Right lobe of liver (tissue), 6 donors: ENCODE measurements around the gene TAMALIN. TPM values are rescaled to one million over a fixed set of nuclear protein-coding genes. Genes with fewer than 3 reads are reported as not detected.

Source experiments
- ATAC-seq, 4 donors: fragments of 200-7000 bp; cut with Tn5 transposase; one replicate each; pipeline ENCODE4 v1.9.1; 2020; ENCODE audit warnings: mild to moderate bottlenecking in 4 of 4, moderate library complexity in 4 of 4
- DNase-seq, 3 donors: peaks; one replicate each; pipeline ENCODE4 v3.0.0-alpha.2; 2020
- H3K27ac ChIP-seq, 3 donors: fragments of 200-600 bp; one replicate each; pipeline ENCODE4 v1.8.0; 2022
- H3K27me3 ChIP-seq, 2 donors: fragments of 200-600 bp; one replicate each; pipeline ENCODE4 v1.8.0; 2022
- H3K36me3 ChIP-seq, 4 donors: fragments of 200-600 bp; sonication (generic) in 1 of 4; one replicate each; pipeline versions ENCODE4 v1.5.1 to v1.8.0; 2017 to 2022; ENCODE audit warnings: control low read depth in 1 of 4
- H3K4me1 ChIP-seq, 4 donors: fragments of 200-600 bp; sonication (generic) in 1 of 4; one replicate each; pipeline versions ENCODE4 v1.5.1 to v1.8.0; 2017 to 2022; ENCODE audit warnings: control low read depth in 1 of 4
- H3K4me3 ChIP-seq, 3 donors: fragments of 200-600 bp; one replicate each; pipeline ENCODE4 v1.8.0; 2022
- H3K9me3 ChIP-seq, 4 donors: fragments of 200-600 bp; sonication (generic) in 1 of 4; one replicate each; pipeline versions ENCODE4 v1.5.1 to v1.8.0; 2017 to 2022; ENCODE audit warnings: control low read depth in 1 of 4
- POLR2A ChIP-seq: fragments of 450-650 bp; IDR thresholded peaks from one replicate; pipeline ENCODE4 v1.6.1; 2017; ENCODE audit warnings: antibody characterized with exemption, mild to moderate bottlenecking
- WGBS: methylation state at CpG from one replicate; pipeline ENCODE4 v1.1.6; 2018; ENCODE audit warnings: low coverage, low lambda C conversion rate; ENCODE audit not compliant: insufficient coverage; ENCODE audit errors: missing lambda C conversion rate; 5-methylcytosine and 5-hydroxymethylcytosine counted together
- intact Hi-C, 2 donors: fragments of 100-400 bp; cut with DNase I; formaldehyde crosslinking; loops; one replicate each; pipeline versions ENCODE4 v1.11.2 to v1.14.1; 2022
- total RNA-seq, 6 experiments: library from RNA; depleted of rRNA in 2 of 6; stranded (reverse); fragments of >200 nt in 2 of 6; fragmentation: NEBNext Ultra II Directional in 3 of 6; extraction: Animal tissue kit (Norgen Biotek cat#: 25700) in 3 of 6; gene quantifications; one replicate each; pipeline versions ENCODE4 v1.1.0 to v1.2.4, GENCODE V29; 2016 to 2023
- TF ChIP-seq, protein P1 (sequence below), 4 donors: fragments of 200-600 bp in 3 of 4; fragments of 450-650 bp in 1 of 4; IDR thresholded peaks; one replicate each; pipeline versions ENCODE4 v1.5.1 to v1.8.0; 2016 to 2022; ENCODE audit warnings: antibody characterized with exemption in 4 of 4, mild to moderate bottlenecking in 2 of 4
- donor health status: DM: no; HTN: yes; CAD: no.
- donor health status: DM: no; HTN: no; CAD: no.
- donor health status: DM: no; HTN: no; CAD: no.
- donor health status: DM: no; HTN: yes; CAD: no.
- donor health status: DM: no; HTN: yes; CAD: no.

The TAMALIN gene
- total RNA-seq, 6 experiments from 2014 or later, result 2.9 to 6.5 (median 3.9) TPM

DNA sequence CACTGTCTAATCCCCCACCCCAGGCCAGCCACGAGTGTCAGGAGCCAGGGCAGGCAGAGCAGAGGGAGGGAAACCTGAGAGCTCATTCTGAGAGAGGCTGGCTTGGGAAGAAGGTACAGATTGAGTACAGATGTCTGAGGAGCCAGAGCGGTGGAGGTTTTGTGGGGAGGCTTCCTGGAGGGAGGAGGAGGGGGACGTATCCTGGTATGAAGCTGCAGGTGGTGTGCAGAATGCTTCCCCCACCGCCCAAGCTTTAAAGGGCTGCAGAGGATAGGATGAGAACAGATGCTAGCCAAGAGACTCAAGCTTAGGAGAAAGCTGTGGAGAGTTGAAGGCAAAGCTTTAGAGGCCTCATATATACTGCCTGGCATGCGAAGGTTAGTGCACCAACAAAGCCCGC is 3.2 kb upstream of the TAMALIN start:
- H3K27me3 ChIP-seq, result no peaks in the 10 kb centered on the region
- H3K4me3 ChIP-seq, result no peak overlapping the region
- ATAC-seq (no peak), DNase-seq (no peak)
- H3K27ac ChIP-seq, result no peak overlapping the region
- peaks cover 0 to 9% (median 0%) of the 10 kb centered on the region in 4 donors for H3K4me1 ChIP-seq
- H3K36me3 ChIP-seq, result no peaks in the 10 kb centered on the region
- no peak for TF ChIP-seq POLR2A
- TF ChIP-seq, protein P1, sequence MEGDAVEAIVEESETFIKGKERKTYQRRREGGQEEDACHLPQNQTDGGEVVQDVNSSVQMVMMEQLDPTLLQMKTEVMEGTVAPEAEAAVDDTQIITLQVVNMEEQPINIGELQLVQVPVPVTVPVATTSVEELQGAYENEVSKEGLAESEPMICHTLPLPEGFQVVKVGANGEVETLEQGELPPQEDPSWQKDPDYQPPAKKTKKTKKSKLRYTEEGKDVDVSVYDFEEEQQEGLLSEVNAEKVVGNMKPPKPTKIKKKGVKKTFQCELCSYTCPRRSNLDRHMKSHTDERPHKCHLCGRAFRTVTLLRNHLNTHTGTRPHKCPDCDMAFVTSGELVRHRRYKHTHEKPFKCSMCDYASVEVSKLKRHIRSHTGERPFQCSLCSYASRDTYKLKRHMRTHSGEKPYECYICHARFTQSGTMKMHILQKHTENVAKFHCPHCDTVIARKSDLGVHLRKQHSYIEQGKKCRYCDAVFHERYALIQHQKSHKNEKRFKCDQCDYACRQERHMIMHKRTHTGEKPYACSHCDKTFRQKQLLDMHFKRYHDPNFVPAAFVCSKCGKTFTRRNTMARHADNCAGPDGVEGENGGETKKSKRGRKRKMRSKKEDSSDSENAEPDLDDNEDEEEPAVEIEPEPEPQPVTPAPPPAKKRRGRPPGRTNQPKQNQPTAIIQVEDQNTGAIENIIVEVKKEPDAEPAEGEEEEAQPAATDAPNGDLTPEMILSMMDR (IDR thresholded peaks at IDR 0.05), result no peak
- WGBS, result 54% methylated on average over 3 of the region's 6 CpGs
- no peaks in the 10 kb centered on the region for H3K9me3 ChIP-seq
- intact Hi-C loops, result no loop called here

DNA sequence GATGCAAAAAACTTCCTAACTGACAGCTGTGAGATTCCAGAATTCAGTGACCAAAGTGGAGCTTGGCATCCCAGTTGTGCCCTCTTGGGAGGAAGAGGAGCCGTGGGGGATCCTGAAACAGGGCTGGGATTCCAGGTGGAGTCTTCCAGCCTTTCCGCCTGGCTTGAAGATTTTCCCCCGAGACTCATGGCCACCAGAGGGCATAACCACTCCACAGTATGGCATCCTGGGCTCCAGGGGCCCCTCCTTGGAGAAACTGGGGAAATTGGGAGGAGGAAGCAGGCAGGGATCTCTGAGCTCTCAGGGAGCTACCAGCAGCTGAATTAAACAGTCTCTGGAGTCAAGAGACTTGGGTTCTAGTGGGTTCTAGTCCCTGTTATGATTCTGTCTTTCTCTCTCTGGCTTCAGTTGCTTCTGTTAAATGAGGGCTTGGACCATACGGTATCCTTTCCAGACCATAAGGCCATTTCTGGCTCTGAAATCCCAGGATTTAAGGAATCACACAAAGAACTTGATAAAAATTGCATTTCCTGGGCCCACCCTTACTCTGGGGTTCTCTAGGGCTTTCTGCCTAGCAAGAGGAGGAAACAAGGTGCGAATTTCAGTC is 2.6 kb upstream of the TAMALIN start:
- ATAC-seq (peak; percentile 31 to 53 (median 50)), DNase-seq (peak in 1 of 3 donors; percentile 52)
- Histone ChIP-seq H3K9me3 (no peaks in the 10 kb centered on the region), H3K36me3 (no peaks in the 10 kb centered on the region), H3K27ac (no peak overlapping the region), H3K4me3 (no peak overlapping the region), H3K4me1 (peaks cover 0 to 9% (median 0%) of the 10 kb centered on the region in 4 donors), H3K27me3 (no peaks in the 10 kb centered on the region)
- TF ChIP-seq, protein P1 (IDR thresholded peaks at IDR 0.05), result peak; percentile 48 to 68 (median 59)
- TF ChIP-seq POLR2A, result no peak
- 30% methylated on average over 2 of the region's 5 CpGs for WGBS
- intact Hi-C loops, result no loop called here

DNA sequence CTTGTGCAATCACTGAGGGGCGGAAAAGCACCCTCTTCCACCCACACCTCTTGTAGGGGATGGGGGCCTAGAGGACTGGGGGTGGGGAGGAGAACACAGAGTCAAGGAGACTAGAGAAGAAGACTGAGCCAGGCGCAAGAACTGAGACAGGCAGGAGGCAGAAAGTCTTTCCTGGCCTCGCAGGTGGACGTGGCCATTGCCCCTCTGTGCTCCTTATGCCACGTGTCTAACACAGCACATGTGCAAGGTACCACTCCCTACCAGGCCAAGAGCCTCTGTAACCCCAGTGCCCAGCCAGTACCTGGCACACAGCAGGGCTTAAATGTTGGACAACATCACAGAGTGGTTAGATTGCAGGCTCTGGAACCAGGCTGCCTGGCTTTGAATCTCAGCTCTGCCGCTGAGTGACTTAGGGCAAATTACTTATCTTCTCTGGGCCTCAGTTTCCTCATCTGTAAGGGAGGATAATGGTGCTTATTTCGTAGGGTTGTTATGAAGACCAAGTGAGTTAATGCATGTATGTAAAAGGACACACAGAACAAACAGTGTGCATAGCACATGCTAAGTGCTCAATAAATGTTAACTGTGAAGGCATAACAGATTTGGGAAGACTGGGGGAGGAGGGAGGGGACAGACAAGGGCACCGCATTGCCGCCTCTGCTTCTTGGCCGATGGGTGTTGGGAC is 1.4 kb upstream of the TAMALIN start:
- WGBS, result 64% methylated on average over 6 of the region's 10 CpGs
- no peak for ATAC-seq
- Histone ChIP-seq H3K4me3 (no peak overlapping the region), H3K27ac (no peak overlapping the region), H3K36me3 (no peaks in the 10 kb centered on the region), H3K4me1 (peaks cover 0 to 9% (median 0%) of the 10 kb centered on the region in 4 donors), H3K9me3 (no peaks in the 10 kb centered on the region), H3K27me3 (no peaks in the 10 kb centered on the region)
- no peak for DNase-seq
- intact Hi-C loops, result loop anchor here in 1 of 2 donors (5.0 kb wide), 1 partner anchor 117 kb away; no protein-coding TSS in a partner anchor
- TF ChIP-seq, protein P1 (IDR thresholded peaks at IDR 0.05), result no peak
- TF ChIP-seq POLR2A, result no peak

DNA sequence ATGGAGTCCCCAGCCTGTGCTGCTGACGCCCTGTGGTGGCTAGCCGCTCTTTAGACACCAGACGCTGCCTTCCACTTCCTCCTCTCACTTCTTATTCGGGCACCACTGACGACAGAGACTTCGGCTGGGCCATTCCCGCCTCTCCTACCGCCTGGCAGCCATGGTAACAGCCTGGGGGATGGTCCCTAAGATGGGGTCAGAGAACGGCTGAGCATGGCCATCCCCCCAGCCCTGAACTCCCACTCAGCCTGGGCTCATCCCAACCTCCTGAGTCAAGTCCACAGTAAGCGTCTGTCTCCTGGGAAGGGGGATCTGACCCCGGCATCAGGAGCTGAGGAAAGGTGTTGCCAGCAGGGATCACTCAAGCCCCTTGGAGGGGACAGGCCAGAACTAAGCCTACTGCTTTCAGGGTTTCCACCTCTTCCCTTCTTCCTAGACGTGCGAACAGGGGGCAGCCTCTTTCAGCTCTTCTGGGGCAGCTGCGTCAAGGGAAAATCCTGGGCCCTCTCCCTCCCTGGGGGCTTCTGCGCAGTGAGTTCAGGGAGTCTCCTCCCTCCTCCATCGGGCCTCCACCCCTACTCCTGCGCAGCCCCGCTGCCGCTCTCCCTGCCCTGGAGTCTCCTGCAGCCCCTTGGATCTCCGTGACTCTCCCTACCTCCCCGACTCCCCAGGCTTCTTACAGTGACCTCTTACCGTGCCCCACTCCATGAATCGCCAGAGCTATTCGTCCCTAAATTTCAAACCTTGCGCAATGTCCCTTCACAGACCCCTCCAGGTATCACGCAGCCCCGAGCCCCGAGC is 643 bp upstream of the TAMALIN start:
- no peak overlapping the region for H3K27ac ChIP-seq
- peak; percentile 19 to 33 (median 30) for ATAC-seq

More for the DNA sequence above, 643 bp upstream of the TAMALIN start:
- DNase-seq, result peak in 2 of 3 donors; percentile 61 to 76
- TF ChIP-seq, protein P1 (IDR thresholded peaks at IDR 0.05), result no peak
- no peak for TF ChIP-seq POLR2A
- H3K4me1 ChIP-seq, result peaks cover 0 to 9% (median 0%) of the 10 kb centered on the region in 4 donors
- no peaks in the 10 kb centered on the region for H3K27me3 ChIP-seq
- H3K4me3 ChIP-seq, result peak overlapping the region in 2 of 3 donors; percentile 48 to 53
- no peaks in the 10 kb centered on the region for H3K9me3 ChIP-seq
- intact Hi-C loops, result loop anchor here in 1 of 2 donors (5.0 kb wide), 1 partner anchor 116 kb away; no protein-coding TSS in a partner anchor
- H3K36me3 ChIP-seq, result no peaks in the 10 kb centered on the region
- WGBS, result 9% methylated on average over 14 of the region's 28 CpGs
